ENCODE results near the gene SPEG.

Gene SPEG

GRCh38 chr2:219547621-219548020, 113.0 kb downstream of the SPEG start:
- TF ChIP-seq ZFX (IDR thresholded peaks at IDR 0.05) (no peak), CTCF (conservative IDR thresholded peaks at IDR 0.05) (no peak)
- H3K27ac ChIP-seq: no peak overlapping the region

Measured in C4-2B (cell line).